Measurements from ENCODE around the gene GRM1. TPM values are rescaled to one million over a fixed set of nuclear protein-coding genes. Genes with fewer than 3 reads are reported as not detected.

GRM1 gene
- total and polyA plus RNA-seq, 2 experiments from 2014 or later, result not detected

- Histone ChIP-seq H3K9ac (no peak overlapping the region), H3K4me2 (ENCODE audit: unreplicated experiment) (no peak overlapping the region), H3K4me1 (ENCODE audit: insufficient read depth) (no peaks in the 10 kb centered on the region), H3K36me3 (ENCODE audit: low read depth) (no peaks in the 10 kb centered on the region), H3K79me2 (ENCODE audit: insufficient read depth) (no peaks in the 10 kb centered on the region), H3K27ac (no peak overlapping the region), H2AFZ (no peak overlapping the region), H3F3A (ENCODE audit: insufficient read depth) (no peaks in the 10 kb centered on the region), H3K27me3 (replicated peaks; ENCODE audit: insufficient read depth) (no peaks in the 10 kb centered on the region), H3K9me2 (ENCODE audit: insufficient read depth) (no peaks in the 10 kb centered on the region), H3K4me3 (no peak overlapping the region), H3K9me3 (ENCODE audit: low read depth) (no peaks in the 10 kb centered on the region), H4K20me1 (ENCODE audit: insufficient read depth) (no peaks in the 10 kb centered on the region)
- no peak for TF ChIP-seq EZH2phosphoT487 (IDR thresholded peaks at IDR 0.05; ENCODE audit: insufficient read depth, low read depth)
- no peak for TF ChIP-seq EZH2 (IDR thresholded peaks at IDR 0.05; ENCODE audit: insufficient read depth, poor library complexity, severe bottlenecking)
- 49 to 55% methylated on average over 2 of the region's 2 CpGs for WGBS, 2 experiments (ENCODE audit: low coverage in 1 of 2, low lambda C conversion rate in 2 of 2, missing lambda C conversion rate in 2 of 2)
- in situ Hi-C loops (cut with MboI), result no loop called here
- DNase-seq, result no peak
These were observed 105.0 kb downstream of the GRM1 start for GRCh38 chr6:146133866-146134265.

DNA sequence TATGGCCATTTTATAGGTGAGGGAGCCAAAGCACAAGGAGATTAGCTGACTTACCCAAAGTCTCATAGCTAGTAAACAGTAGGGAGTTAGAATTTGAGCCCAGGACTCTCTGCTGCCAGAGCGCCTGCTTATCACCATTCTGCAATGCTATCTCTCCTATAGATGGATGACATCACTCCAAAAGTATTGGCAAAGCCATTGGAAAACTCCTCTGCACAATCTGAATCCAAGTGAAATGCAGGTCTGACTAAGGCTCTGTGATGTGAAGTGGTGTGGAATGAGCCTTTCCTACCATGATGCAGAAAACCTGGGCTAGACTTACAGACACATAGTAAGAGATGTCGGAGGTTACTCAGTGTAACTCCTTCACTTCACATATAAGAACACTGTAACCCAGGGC, 106.3 kb downstream of the GRM1 start:
- TF ChIP-seq EZH2phosphoT487 (IDR thresholded peaks at IDR 0.05; ENCODE audit: insufficient read depth, low read depth) (no peak), EZH2 (IDR thresholded peaks at IDR 0.05; ENCODE audit: insufficient read depth, poor library complexity, severe bottlenecking) (no peak)
- no peak overlapping the region for H2AFZ ChIP-seq
- no peaks in the 10 kb centered on the region for H3K36me3 ChIP-seq (ENCODE audit: low read depth)
- DNase-seq, result no peak
- no peaks in the 10 kb centered on the region for H3K4me1 ChIP-seq (ENCODE audit: insufficient read depth)
- H3K9ac ChIP-seq, result no peak overlapping the region
- H4K20me1 ChIP-seq (ENCODE audit: insufficient read depth), result no peaks in the 10 kb centered on the region
- 31 to 38% methylated on average over 2 of the region's 2 CpGs for WGBS, 2 experiments (ENCODE audit: low coverage in 1 of 2, low lambda C conversion rate in 2 of 2, missing lambda C conversion rate in 2 of 2)
- no peak overlapping the region for H3K4me2 ChIP-seq (ENCODE audit: unreplicated experiment)
- H3K9me3 ChIP-seq (ENCODE audit: low read depth), result no peaks in the 10 kb centered on the region
- in situ Hi-C loops (cut with MboI), result no loop called here
- H3F3A ChIP-seq (ENCODE audit: insufficient read depth), result no peaks in the 10 kb centered on the region
- H3K79me2 ChIP-seq (ENCODE audit: insufficient read depth), result no peaks in the 10 kb centered on the region
- H3K4me3 ChIP-seq, result no peak overlapping the region
- H3K27ac ChIP-seq, result no peak overlapping the region
- H3K27me3 ChIP-seq (replicated peaks; ENCODE audit: insufficient read depth), result no peaks in the 10 kb centered on the region
- no peaks in the 10 kb centered on the region for H3K9me2 ChIP-seq (ENCODE audit: insufficient read depth)

DNA sequence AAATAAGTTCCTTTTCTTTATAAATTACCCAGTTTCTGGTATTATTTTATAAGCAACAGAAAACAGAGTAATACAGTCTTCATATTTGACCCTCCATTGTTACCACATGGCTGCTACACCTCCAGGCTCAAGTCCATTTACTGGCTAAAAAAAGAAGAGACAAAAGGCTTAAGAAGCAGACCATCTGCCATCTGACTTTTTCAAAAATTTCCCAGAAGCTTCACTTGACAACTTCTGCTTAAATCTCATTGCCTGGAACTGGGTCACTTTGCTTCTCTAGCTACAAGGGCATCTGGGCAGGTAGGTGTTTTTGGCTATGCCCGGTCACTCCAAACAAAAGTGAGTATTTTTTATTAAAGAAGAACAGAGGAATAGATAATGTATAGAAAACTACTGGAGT, 118.0 kb downstream of the GRM1 start:
- no peak overlapping the region for H3K4me3 ChIP-seq
- H3K27ac ChIP-seq, result no peak overlapping the region
- no peaks in the 10 kb centered on the region for H3K79me2 ChIP-seq (ENCODE audit: insufficient read depth)
- H4K20me1 ChIP-seq (ENCODE audit: insufficient read depth), result no peaks in the 10 kb centered on the region
- WGBS, 2 experiments (ENCODE audit: low coverage in 1 of 2, low lambda C conversion rate in 2 of 2, missing lambda C conversion rate in 2 of 2), result 31 to 43% methylated on average over 1 of the region's 1 CpG
- in situ Hi-C loops (cut with MboI), result no loop called here
- no peak for TF ChIP-seq EZH2 (IDR thresholded peaks at IDR 0.05; ENCODE audit: insufficient read depth, poor library complexity, severe bottlenecking)
- no peak for TF ChIP-seq EZH2phosphoT487 (IDR thresholded peaks at IDR 0.05; ENCODE audit: insufficient read depth, low read depth)
- H3K27me3 ChIP-seq (replicated peaks; ENCODE audit: insufficient read depth), result no peaks in the 10 kb centered on the region
- H3K9ac ChIP-seq, result no peak overlapping the region
- no peaks in the 10 kb centered on the region for H3K36me3 ChIP-seq (ENCODE audit: low read depth)
- no peaks in the 10 kb centered on the region for H3K9me2 ChIP-seq (ENCODE audit: insufficient read depth)
- H3K9me3 ChIP-seq (ENCODE audit: low read depth), result no peaks in the 10 kb centered on the region
- DNase-seq, result no peak
- no peaks in the 10 kb centered on the region for H3F3A ChIP-seq (ENCODE audit: insufficient read depth)
- H3K4me1 ChIP-seq (ENCODE audit: insufficient read depth), result no peaks in the 10 kb centered on the region
- no peak overlapping the region for H2AFZ ChIP-seq
- no peak overlapping the region for H3K4me2 ChIP-seq (ENCODE audit: unreplicated experiment)

DNA sequence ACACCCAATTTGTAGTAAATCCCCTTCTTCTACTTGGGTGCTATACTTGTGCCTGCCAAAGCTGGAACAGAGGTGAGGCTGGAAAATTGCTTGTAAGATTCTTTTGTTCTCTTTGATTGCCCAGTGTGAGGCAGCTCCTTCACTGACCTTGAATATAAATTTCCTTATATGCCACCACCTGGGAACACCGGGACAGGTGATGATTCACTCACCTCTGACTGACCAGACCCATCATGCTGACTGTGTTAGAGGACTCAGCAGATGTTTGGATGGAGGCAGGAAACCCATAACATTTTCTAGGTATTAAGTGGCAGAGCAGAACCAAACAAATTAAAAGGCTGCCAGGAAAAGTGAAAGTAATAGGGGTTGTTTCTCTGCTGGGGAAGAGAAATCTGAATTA, 120.9 kb downstream of the GRM1 start:
- no peak overlapping the region for H2AFZ ChIP-seq
- no peak overlapping the region for H3K27ac ChIP-seq
- 0 to 3% methylated on average over 1 of the region's 1 CpG for WGBS, 2 experiments (ENCODE audit: low coverage in 1 of 2, low lambda C conversion rate in 2 of 2, missing lambda C conversion rate in 2 of 2)
- no peaks in the 10 kb centered on the region for H3K4me1 ChIP-seq (ENCODE audit: insufficient read depth)
- no peak overlapping the region for H3K4me3 ChIP-seq
- no peaks in the 10 kb centered on the region for H3K9me2 ChIP-seq (ENCODE audit: insufficient read depth)
- no peak overlapping the region for H3K9ac ChIP-seq
- H3F3A ChIP-seq (ENCODE audit: insufficient read depth), result no peaks in the 10 kb centered on the region
- H3K36me3 ChIP-seq (ENCODE audit: low read depth), result no peaks in the 10 kb centered on the region
- in situ Hi-C loops (cut with MboI), result no loop called here
- H4K20me1 ChIP-seq (ENCODE audit: insufficient read depth), result no peaks in the 10 kb centered on the region
- no peaks in the 10 kb centered on the region for H3K27me3 ChIP-seq (replicated peaks; ENCODE audit: insufficient read depth)
- TF ChIP-seq EZH2 (IDR thresholded peaks at IDR 0.05; ENCODE audit: insufficient read depth, poor library complexity, severe bottlenecking), result no peak
- TF ChIP-seq EZH2phosphoT487 (IDR thresholded peaks at IDR 0.05; ENCODE audit: insufficient read depth, low read depth), result no peak
- no peaks in the 10 kb centered on the region for H3K79me2 ChIP-seq (ENCODE audit: insufficient read depth)
- no peaks in the 10 kb centered on the region for H3K9me3 ChIP-seq (ENCODE audit: low read depth)
- no peak for DNase-seq
- no peak overlapping the region for H3K4me2 ChIP-seq (ENCODE audit: unreplicated experiment)

Data from GM23248 (cell line).